HepG2 (cell line): ENCODE data around the gene LGALS7B. TPM values are rescaled to one million over a fixed set of nuclear protein-coding genes. Genes with fewer than 3 reads are reported as not detected.

Experiments used
- ATAC-seq: fragments of 200-7000 bp; cut with Tn5 transposase; 3 replicates; pipeline ENCODE4 v1.9.1; 2020; ENCODE audit warnings: mild to moderate bottlenecking, moderate library complexity
- BruUV-seq: library from RNA; stranded (reverse); fragments of 400-500 nt; replicated peaks from 2 replicates; lab custom pipeline; 2021; lab: Mats Ljungman, UMichigan
- CTCF ChIA-PET: fragments of 300-600 bp; formaldehyde crosslinking; extraction: SDS; loops from one replicate; lab custom pipeline; 2021; ENCODE audit warnings: low total read pairs, inconsistent platforms, low intra/inter-chr PET ratio; lab: Yijun Ruan, JAX
- POLR2A ChIA-PET: fragments of 350-600 bp; sonication (Branson Sonifier 250); formaldehyde crosslinking; loops from one replicate; lab custom pipeline; 2020; ENCODE audit warnings: antibody characterized with exemption, inconsistent platforms; lab: Yijun Ruan, JAX
- DNase-seq: peaks from one replicate; pipeline ENCODE4 v3.0.0-alpha.2; 2015; ENCODE audit warnings: low spot score
- FAIRE-seq: peaks from 3 replicates; lab custom pipeline; 2011; peaks lifted over from hg19 to GRCh38; lab: Jason Lieb, UNC
- H2AFZ ChIP-seq: one replicate; pipeline ENCODE4 v1.6.1; 2011; ENCODE audit warnings: low read length, inconsistent platforms
- H3K27ac ChIP-seq: fragments of 300-600 bp; 3 replicates; pipeline ENCODE4 v1.8.0; 2011; ENCODE audit warnings: mixed run types, mild to moderate bottlenecking, mixed read lengths, low read length, inconsistent platforms; ENCODE audit not compliant: insufficient read depth; ENCODE audit errors: extremely low read length
- H3K27me3 ChIP-seq, 2 experiments: fragments of 200-600 bp in 1 of 2; 2 replicates in 1 of 2; 3 replicates in 1 of 2; pipeline versions ENCODE4 v1.6.0 to v1.8.0; 2011; ENCODE audit warnings: low read length in 2 of 2, mild to moderate bottlenecking in 2 of 2, moderate library complexity in 2 of 2, inconsistent platforms in 1 of 2; ENCODE audit not compliant: insufficient read depth in 2 of 2, control insufficient read depth in 1 of 2
- H3K36me3 ChIP-seq, 2 experiments: fragments of 200-600 bp in 1 of 2; replicated peaks in 1 of 2; 2 replicates in 1 of 2; 3 replicates in 1 of 2; pipeline versions ENCODE4 v1.5.1 to v1.8.0; 2011; ENCODE audit warnings: low read length in 2 of 2, inconsistent platforms in 1 of 2; ENCODE audit not compliant: insufficient read depth in 2 of 2, control insufficient read depth in 1 of 2
- H3K4me1 ChIP-seq: 2 replicates; pipeline ENCODE4 v1.5.1; 2012; ENCODE audit warnings: low read length, inconsistent platforms; ENCODE audit not compliant: insufficient read depth
- H3K4me2 ChIP-seq: 2 replicates; pipeline ENCODE4 v1.6.0; 2011; ENCODE audit warnings: low read depth, low read length, inconsistent platforms
- H3K4me3 ChIP-seq, 3 experiments: fragments of 200-600 bp in 1 of 3; sonication (generic), shearing (Covaris generic) in 1 of 3; replicated peaks in 1 of 3; 2 replicates each; pipeline ENCODE4 v1.5.1; 2011 to 2016; ENCODE audit warnings: low read length in 3 of 3, inconsistent platforms in 2 of 3, low read depth in 2 of 3, mild to moderate bottlenecking in 2 of 3, control low read depth in 1 of 3, mixed read lengths in 1 of 3; ENCODE audit not compliant: insufficient read depth in 1 of 3
- H3K79me2 ChIP-seq: one replicate; pipeline ENCODE4 v1.6.1; 2011; ENCODE audit warnings: low read length, inconsistent platforms; ENCODE audit not compliant: insufficient read depth
- H3K9ac ChIP-seq: 2 replicates; pipeline ENCODE4 v1.6.0; 2011; ENCODE audit warnings: mild to moderate bottlenecking, low read depth, low read length, inconsistent platforms; ENCODE audit not compliant: insufficient read depth
- H3K9me3 ChIP-seq: 2 replicates; pipeline ENCODE4 v1.5.1; 2012; ENCODE audit warnings: mild to moderate bottlenecking, low read length
- H4K20me1 ChIP-seq: 2 replicates; pipeline ENCODE4 v1.6.0; 2011; ENCODE audit warnings: inconsistent platforms, mild to moderate bottlenecking, low read length, moderate library complexity; ENCODE audit not compliant: insufficient read depth
- BCL6 ChIP-seq: IDR thresholded peaks from 2 replicates; pipeline ENCODE4 v1.6.1; 2016; ENCODE audit warnings: missing genetic modification reagents, missing compliant biosample characterization
- CHD4 ChIP-seq: fragments of 200-600 bp; sonication (generic); IDR thresholded peaks from 2 replicates; pipeline ENCODE4 v1.7.0; 2017; ENCODE audit warnings: mild to moderate bottlenecking, low read length, borderline replicate concordance
- FOXA3 ChIP-seq: IDR thresholded peaks from 2 replicates; pipeline ENCODE4 v1.6.1; 2016; ENCODE audit warnings: missing genetic modification reagents, missing compliant biosample characterization
- HNF4A ChIP-seq: sonication (generic); formaldehyde crosslinking; IDR thresholded peaks from 2 replicates; pipeline ENCODE4 v1.4.0; 2020; ENCODE audit warnings: missing genetic modification reagents
- HNF4G ChIP-seq, 2 experiments: sonication (generic) in 1 of 2; formaldehyde crosslinking in 1 of 2; IDR thresholded peaks; 2 replicates each; pipeline versions ENCODE4 v1.4.0 to v1.6.1; 2011 to 2020; ENCODE audit warnings: borderline replicate concordance in 2 of 2, low read depth in 2 of 2, mild to moderate bottlenecking in 2 of 2, low read length in 1 of 2, missing genetic modification reagents in 1 of 2, moderate library complexity in 1 of 2
- HOXA3 ChIP-seq: sonication (generic); formaldehyde crosslinking; IDR thresholded peaks from 2 replicates; pipeline ENCODE4 v1.5.0; 2020; ENCODE audit warnings: missing genetic modification reagents
- MAX ChIP-seq: IDR thresholded peaks from 2 replicates; pipeline ENCODE4 v1.6.1; 2012; ENCODE audit warnings: inconsistent platforms
- SAP130 ChIP-seq: IDR thresholded peaks from 2 replicates; pipeline ENCODE4 v1.6.1; 2016; ENCODE audit warnings: low read depth
- SCMH1 ChIP-seq: sonication (generic); formaldehyde crosslinking; IDR thresholded peaks from 2 replicates; pipeline ENCODE4 v1.9.0; 2021; ENCODE audit warnings: missing genetic modification reagents, mild to moderate bottlenecking, borderline replicate concordance
- SMARCC2 ChIP-seq: fragments of 450-650 bp; IDR thresholded peaks from 2 replicates; pipeline ENCODE4 v1.6.1; 2017; ENCODE audit warnings: antibody characterized with exemption, mild to moderate bottlenecking
- TBX3 ChIP-seq: fragments of 450-650 bp; IDR thresholded peaks from 2 replicates; pipeline ENCODE4 v1.6.1; 2017; ENCODE audit warnings: antibody characterized with exemption, mild to moderate bottlenecking, inconsistent platforms, borderline replicate concordance
- ZBTB8A ChIP-seq: sonication (generic); formaldehyde crosslinking; IDR thresholded peaks from 2 replicates; pipeline ENCODE4 v1.4.0; 2020; ENCODE audit warnings: mild to moderate bottlenecking, low read depth, missing genetic modification reagents, borderline replicate concordance
- ZNF124 ChIP-seq: sonication (generic); formaldehyde crosslinking; IDR thresholded peaks from 2 replicates; pipeline ENCODE4 v1.4.0; 2020; ENCODE audit warnings: missing genetic modification reagents
- ZNF20 ChIP-seq: sonication (generic); formaldehyde crosslinking; IDR thresholded peaks from 2 replicates; pipeline ENCODE4 v1.4.0; 2020; ENCODE audit warnings: mild to moderate bottlenecking, moderate library complexity, missing genetic modification reagents
- ZNF251 ChIP-seq: sonication (generic); formaldehyde crosslinking; IDR thresholded peaks from 2 replicates; pipeline ENCODE4 v1.9.0; 2021; ENCODE audit warnings: mild to moderate bottlenecking, missing genetic modification reagents
- ZNF33B ChIP-seq: sonication (generic); formaldehyde crosslinking; IDR thresholded peaks from 2 replicates; pipeline ENCODE4 v1.5.1; 2020; ENCODE audit warnings: mild to moderate bottlenecking, missing genetic modification reagents
- ZNF572 ChIP-seq: sonication (generic); formaldehyde crosslinking; IDR thresholded peaks from 2 replicates; pipeline ENCODE4 v1.5.1; 2020; ENCODE audit warnings: mild to moderate bottlenecking, missing genetic modification reagents
- ZNF703 ChIP-seq: sonication (generic); formaldehyde crosslinking; IDR thresholded peaks from 2 replicates; pipeline ENCODE4 v1.5.1; 2020; ENCODE audit warnings: missing genetic modification reagents, mild to moderate bottlenecking, moderate library complexity, borderline replicate concordance
- ZSCAN30 ChIP-seq: sonication (generic); formaldehyde crosslinking; IDR thresholded peaks from 2 replicates; pipeline ENCODE4 v1.5.0; 2020; ENCODE audit warnings: mild to moderate bottlenecking, missing genetic modification reagents
- ZSCAN9 ChIP-seq: IDR thresholded peaks from 2 replicates; pipeline ENCODE4 v1.6.1; 2016; ENCODE audit warnings: borderline replicate concordance
- whole genome bisulfite sequencing: methylation state at CpG from one replicate; pipeline ENCODE4 v1.1.6; 2017; ENCODE audit warnings: low lambda C conversion rate; 5-methylcytosine and 5-hydroxymethylcytosine counted together
- in situ Hi-C: cut with HindIII; loops from 2 replicates; pipeline ENCODE4 v1.10.0; 2017; ENCODE audit warnings: low pct_unique_long_range_greater_than_20kb; ENCODE audit not compliant: extremely low pct_ligation_motif_present
- intact Hi-C: fragments of 100-400 bp; cut with micrococcal nuclease; formaldehyde crosslinking; loops from one replicate; pipeline ENCODE4 v1.10.0; 2022; ENCODE audit not compliant: unreplicated experiment
- polyA plus RNA-seq, 8 experiments: library from polyadenylated mRNA; depleted of rRNA in 3 of 8; stranded (reverse) in 7 of 8; unstranded in 1 of 8; fragments of >200 nt; fragmentation: Illumina TruSeq in 4 of 8; extraction: Trizol in 4 of 8; gene quantifications; 2 replicates each; pipeline versions ENCODE4 v1.2.1 to v1.2.3, GENCODE V29; 2011 to 2016; ENCODE audit warnings: low read depth in 4 of 8, missing spikeins in 1 of 8, mixed read lengths in 1 of 8; ENCODE audit not compliant: insufficient read depth in 1 of 8
- total RNA-seq, 5 experiments: library from RNA; depleted of rRNA; stranded (reverse); fragments of >200 nt; fragmentation: Illumina TruSeq; extraction: Trizol; gene quantifications; 2 replicates each; pipeline ENCODE4 v1.2.3, GENCODE V29; 2016; ENCODE audit warnings: low read depth in 1 of 5

LGALS7B gene
- total and polyA plus RNA-seq, 2 of the 13 experiments (the other 11 are each of a cell fraction or from before 2014, with no cell fraction given) = 1.7 to 2.1 TPM

DNA sequence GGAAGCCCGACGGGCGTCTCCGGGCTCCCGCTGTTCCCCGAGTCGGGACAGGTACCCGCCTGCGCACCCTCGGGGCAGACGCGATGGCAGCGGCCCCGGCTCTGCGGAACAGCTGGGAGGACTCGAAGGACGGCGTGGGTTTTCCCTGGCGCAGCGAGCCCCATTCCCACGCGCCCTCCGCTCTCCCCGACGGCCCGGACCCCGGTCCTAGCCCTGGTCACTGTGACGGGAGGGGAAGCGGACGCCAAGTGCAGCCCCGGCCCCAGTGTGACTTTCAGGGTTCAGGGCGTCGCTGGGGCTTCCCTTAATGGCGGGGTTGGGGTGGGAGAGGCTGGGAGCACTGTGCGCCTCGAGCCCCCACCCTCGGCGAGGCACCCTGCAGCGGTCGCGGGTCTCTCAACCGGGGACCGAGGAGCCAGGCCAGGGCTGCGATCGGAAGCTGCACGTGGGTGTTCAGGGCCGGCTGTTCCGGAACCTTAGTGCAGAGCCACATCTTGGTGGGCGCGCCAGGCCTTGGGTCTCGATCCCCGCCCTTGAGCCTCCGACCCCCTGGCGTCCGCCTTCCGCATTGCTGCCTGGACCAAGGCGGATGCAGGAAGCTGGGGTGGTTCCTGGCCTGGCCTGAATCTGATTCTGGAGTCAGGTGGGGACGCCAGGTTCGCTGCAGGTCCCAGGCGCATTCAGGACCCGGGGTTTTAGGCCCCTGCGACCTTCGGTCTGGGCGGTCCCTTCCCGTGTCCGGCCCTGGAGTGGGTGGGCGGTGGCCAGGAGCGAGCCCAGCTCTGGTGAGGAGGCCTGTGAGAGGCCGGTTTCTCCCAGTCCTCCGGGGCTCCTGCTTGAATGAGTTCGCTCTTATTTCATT lies 3.5 kb downstream of the LGALS7B start (continued):
- no peak for TF ChIP-seq ZSCAN9
- TF ChIP-seq SCMH1 = no peak
- TF ChIP-seq CHD4 = no peak
- TF ChIP-seq ZNF124 (CRISPR knock-in tag) = no peak
- peak; percentile 54 for TF ChIP-seq HOXA3 (CRISPR knock-in tag)
- no peak for TF ChIP-seq MAX
- no peak for TF ChIP-seq SMARCC2
- TF ChIP-seq TBX3 = no peak
- no peak for TF ChIP-seq ZNF572 (CRISPR knock-in tag)
- TF ChIP-seq ZSCAN30 (CRISPR knock-in tag) = no peak
- TF ChIP-seq FOXA3 (CRISPR knock-in tag) = no peak
- peak; percentile 59 for TF ChIP-seq HNF4A (CRISPR knock-in tag)
- TF ChIP-seq ZNF251 (CRISPR knock-in tag) = no peak

DNA sequence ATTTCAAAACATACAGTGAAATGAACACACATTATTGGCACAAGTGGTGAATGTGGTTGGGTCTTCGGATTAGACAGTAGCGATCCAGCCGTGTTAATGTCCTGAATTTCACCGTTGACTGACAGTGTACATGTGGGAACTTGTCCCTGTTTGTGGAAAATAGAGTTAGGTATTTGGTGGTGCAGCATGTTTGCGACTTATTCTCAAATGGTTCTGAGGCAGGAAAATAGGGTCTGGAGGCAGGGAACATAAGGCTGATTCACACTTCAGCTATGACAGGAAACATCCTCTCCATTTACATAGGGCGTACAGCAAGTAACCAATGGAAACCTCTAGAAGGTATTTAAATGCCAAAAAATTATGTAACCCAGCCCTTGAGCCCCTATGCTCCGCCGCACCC lies 4.2 kb downstream of the LGALS7B start:
- TF ChIP-seq ZBTB8A (CRISPR knock-in tag) (no peak), BCL6 (CRISPR knock-in tag) (no peak), ZNF33B (CRISPR knock-in tag) (no peak), SAP130 (CRISPR knock-in tag) (0 out of 2 replicates have a peak, but pooled peaks have one; percentile 7), HNF4G (IDR thresholded peaks at IDR 0.05; ENCODE audit: borderline replicate concordance, low read depth, low read length) (no peak), HNF4G (CRISPR knock-in tag; IDR thresholded peaks at IDR 0.05; ENCODE audit: borderline replicate concordance, low read depth) (no peak), ZNF703 (no peak), ZNF20 (CRISPR knock-in tag) (no peak)
- Histone ChIP-seq H3K9me3 (no peaks in the 10 kb centered on the region), H3K27ac (no peak overlapping the region), H3K79me2 (no peaks in the 10 kb centered on the region), H3K4me2 (peak overlapping the region; percentile 16; the same call in 1 of the 2 replicates), H3K4me3 (no peak overlapping the region), H2AFZ (no peak overlapping the region), H3K27me3 (no peaks in the 10 kb centered on the region), H4K20me1 (no peaks in the 10 kb centered on the region), H3K9ac (no peak overlapping the region), H3K4me1 (peaks cover 20% of the 10 kb centered on the region), H3K36me3 (no peaks in the 10 kb centered on the region)
- FAIRE-seq (no peak), DNase-seq (no peak), ATAC-seq (no peak)
- intact Hi-C loops = no loop called here
- ChIA-PET POLR2A (interaction anchor here (1.6 kb wide), 1 partner anchor 18 kb away, joined by 5 read pairs; no protein-coding TSS in a partner anchor), CTCF (no interaction called here)
- no TSS peak for BruUV-seq
- 65% methylated on average over 8 of the region's 8 CpGs for WGBS
- in situ Hi-C loops = no loop called here
